ENCODE measurements around the gene MYOF. TPM values are rescaled to one million over a fixed set of nuclear protein-coding genes. Genes with fewer than 3 reads are reported as not detected.
A peak's percentile ranks its signal among the peaks of the same experiment; 100 is the strongest.

Gene MYOF
- total RNA-seq, 1 experiment from 2014 or later = 376 TPM

DNA sequence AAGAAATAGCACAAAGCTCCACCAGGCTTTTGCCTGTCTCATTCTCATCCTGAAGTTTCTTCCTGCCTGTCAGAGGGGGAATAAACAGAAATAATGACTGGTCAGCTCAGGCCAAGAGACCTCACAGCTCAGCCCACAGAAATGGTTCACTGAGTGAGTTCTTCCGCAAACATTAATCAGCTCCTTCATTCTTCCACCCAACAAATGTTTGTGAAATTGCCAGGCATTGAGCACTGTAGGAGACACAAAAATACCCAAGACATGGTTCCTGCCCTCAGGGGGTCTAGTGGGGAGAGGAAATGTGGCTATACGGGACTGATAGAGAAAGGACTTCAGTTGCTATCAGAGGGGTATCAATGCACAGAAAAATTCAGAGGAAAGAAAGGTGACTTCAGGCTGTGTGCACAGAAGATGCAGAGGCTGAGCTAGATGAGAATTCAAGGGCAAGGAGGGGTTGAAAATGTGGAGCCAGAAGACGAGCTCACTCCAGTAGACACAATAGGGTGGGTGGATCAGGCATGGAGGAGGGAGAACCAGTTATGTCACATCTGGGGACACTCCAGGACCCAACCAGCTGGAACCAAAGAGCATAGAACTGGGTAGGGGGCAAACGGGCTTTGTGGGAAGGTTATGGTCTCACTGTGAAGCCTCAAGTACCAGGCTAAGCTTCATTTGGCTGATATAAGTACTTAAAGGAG is 20.9 kb downstream of the MYOF start:
- Histone ChIP-seq H3K4me3 (ENCODE audit: low read depth in 2 of 2, low read length in 2 of 2) (no peak overlapping the region; a peak in 1 of 4 replicates), H3K4me1 (ENCODE audit: control insufficient read depth, insufficient read depth, low read length) (peaks cover 94% of the 10 kb centered on the region), H3K27ac (ENCODE audit: low read length) (peak overlapping the region; percentile 100), H3K9me3 (ENCODE audit: control insufficient read depth, insufficient read depth, low read depth, low read length) (no peaks in the 10 kb centered on the region), H3K36me3 (ENCODE audit: control insufficient read depth, insufficient read depth, low read length) (peaks cover 5% of the 10 kb centered on the region), H3K27me3 (ENCODE audit: control insufficient read depth, insufficient read depth, low read length) (no peaks in the 10 kb centered on the region)
- in situ Hi-C loops (cut with HindIII; ENCODE audit: low pct_unique_long_range_greater_than_20kb, low sequenced_read_pairs) = no loop called here
- ChIA-PET CTCF (interaction anchor here (0.6 to 1.2 kb wide), 2 partner anchors 19 to 85 kb away, joined by 3 to 10 read pairs; no protein-coding TSS in a partner anchor), POLR2A (interaction anchor here (0.7 to 2.1 kb wide), 6 partner anchors 15 to 93 kb away, joined by 3 to 8 read pairs (median 4); partner anchors contain the start of gene MYOF)
- no TSS peak for BruUV-seq (replicated peaks)
- no peak for ATAC-seq
- TF ChIP-seq, protein P1, sequence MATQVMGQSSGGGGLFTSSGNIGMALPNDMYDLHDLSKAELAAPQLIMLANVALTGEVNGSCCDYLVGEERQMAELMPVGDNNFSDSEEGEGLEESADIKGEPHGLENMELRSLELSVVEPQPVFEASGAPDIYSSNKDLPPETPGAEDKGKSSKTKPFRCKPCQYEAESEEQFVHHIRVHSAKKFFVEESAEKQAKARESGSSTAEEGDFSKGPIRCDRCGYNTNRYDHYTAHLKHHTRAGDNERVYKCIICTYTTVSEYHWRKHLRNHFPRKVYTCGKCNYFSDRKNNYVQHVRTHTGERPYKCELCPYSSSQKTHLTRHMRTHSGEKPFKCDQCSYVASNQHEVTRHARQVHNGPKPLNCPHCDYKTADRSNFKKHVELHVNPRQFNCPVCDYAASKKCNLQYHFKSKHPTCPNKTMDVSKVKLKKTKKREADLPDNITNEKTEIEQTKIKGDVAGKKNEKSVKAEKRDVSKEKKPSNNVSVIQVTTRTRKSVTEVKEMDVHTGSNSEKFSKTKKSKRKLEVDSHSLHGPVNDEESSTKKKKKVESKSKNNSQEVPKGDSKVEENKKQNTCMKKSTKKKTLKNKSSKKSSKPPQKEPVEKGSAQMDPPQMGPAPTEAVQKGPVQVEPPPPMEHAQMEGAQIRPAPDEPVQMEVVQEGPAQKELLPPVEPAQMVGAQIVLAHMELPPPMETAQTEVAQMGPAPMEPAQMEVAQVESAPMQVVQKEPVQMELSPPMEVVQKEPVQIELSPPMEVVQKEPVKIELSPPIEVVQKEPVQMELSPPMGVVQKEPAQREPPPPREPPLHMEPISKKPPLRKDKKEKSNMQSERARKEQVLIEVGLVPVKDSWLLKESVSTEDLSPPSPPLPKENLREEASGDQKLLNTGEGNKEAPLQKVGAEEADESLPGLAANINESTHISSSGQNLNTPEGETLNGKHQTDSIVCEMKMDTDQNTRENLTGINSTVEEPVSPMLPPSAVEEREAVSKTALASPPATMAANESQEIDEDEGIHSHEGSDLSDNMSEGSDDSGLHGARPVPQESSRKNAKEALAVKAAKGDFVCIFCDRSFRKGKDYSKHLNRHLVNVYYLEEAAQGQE (IDR thresholded peaks at IDR 0.05; ENCODE audit: insufficient read depth in 1 of 2, low read depth in 2 of 2, low read length in 1 of 2) = no peak
- TF ChIP-seq, protein P2, sequence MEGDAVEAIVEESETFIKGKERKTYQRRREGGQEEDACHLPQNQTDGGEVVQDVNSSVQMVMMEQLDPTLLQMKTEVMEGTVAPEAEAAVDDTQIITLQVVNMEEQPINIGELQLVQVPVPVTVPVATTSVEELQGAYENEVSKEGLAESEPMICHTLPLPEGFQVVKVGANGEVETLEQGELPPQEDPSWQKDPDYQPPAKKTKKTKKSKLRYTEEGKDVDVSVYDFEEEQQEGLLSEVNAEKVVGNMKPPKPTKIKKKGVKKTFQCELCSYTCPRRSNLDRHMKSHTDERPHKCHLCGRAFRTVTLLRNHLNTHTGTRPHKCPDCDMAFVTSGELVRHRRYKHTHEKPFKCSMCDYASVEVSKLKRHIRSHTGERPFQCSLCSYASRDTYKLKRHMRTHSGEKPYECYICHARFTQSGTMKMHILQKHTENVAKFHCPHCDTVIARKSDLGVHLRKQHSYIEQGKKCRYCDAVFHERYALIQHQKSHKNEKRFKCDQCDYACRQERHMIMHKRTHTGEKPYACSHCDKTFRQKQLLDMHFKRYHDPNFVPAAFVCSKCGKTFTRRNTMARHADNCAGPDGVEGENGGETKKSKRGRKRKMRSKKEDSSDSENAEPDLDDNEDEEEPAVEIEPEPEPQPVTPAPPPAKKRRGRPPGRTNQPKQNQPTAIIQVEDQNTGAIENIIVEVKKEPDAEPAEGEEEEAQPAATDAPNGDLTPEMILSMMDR (IDR thresholded peaks at IDR 0.05) = no peak
- TF ChIP-seq SIN3A (IDR thresholded peaks at IDR 0.05; ENCODE audit: borderline replicate concordance, insufficient read depth, low read depth, low read length) (no peak), POLR2AphosphoS5 (IDR thresholded peaks at IDR 0.05; ENCODE audit: low read depth, low read length) (peak; percentile 2; the same call in 1 of the 2 replicates), TCF7L2 (IDR thresholded peaks at IDR 0.05; ENCODE audit: low read depth, low read length) (no peak)
- intact Hi-C loops (cut with micrococcal nuclease; ENCODE audit: unreplicated experiment) = no loop called here
- no peak for DNase-seq (ENCODE audit: low read depth, low spot score)

DNA sequence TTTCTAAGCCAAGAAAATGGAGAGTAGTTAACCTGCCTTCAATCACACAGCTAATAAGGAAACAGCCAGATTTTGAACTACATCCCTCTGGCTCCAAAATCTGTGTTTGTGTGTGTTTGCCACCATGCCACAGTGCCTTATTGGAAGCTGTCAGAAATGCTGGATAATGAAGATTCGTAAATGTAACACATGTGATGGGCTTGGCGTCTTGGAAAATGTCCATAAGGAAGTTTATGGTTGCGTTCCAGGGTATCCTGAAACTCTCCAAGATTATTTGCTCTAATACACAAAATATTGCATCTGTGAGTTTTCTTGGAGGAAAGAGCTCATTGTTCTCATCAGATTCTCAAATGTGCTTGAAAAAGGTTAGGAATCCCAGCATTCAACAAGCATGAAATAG is 22.7 kb downstream of the MYOF start:
- BruUV-seq (replicated peaks) = no TSS peak
- no peak overlapping the region for H3K4me3 ChIP-seq (ENCODE audit: low read depth in 2 of 2, low read length in 2 of 2)
- ChIA-PET POLR2A (interaction anchor here (0.6 to 1.4 kb wide), 5 partner anchors 14 to 31 kb away, joined by 3 to 7 read pairs (median 3); partner anchors contain the start of gene MYOF), CTCF (no interaction called here)
- peak overlapping the region; percentile 100 for H3K27ac ChIP-seq (ENCODE audit: low read length)
- intact Hi-C loops (cut with micrococcal nuclease; ENCODE audit: unreplicated experiment) = no loop called here
- no peak for DNase-seq (ENCODE audit: low read depth, low spot score)
- TF ChIP-seq, protein P1 (IDR thresholded peaks at IDR 0.05; ENCODE audit: insufficient read depth in 1 of 2, low read depth in 2 of 2, low read length in 1 of 2) = no peak
- TF ChIP-seq SIN3A (IDR thresholded peaks at IDR 0.05; ENCODE audit: borderline replicate concordance, insufficient read depth, low read depth, low read length) (no peak), POLR2AphosphoS5 (IDR thresholded peaks at IDR 0.05; ENCODE audit: low read depth, low read length) (no peak), TCF7L2 (IDR thresholded peaks at IDR 0.05; ENCODE audit: low read depth, low read length) (no peak)
- TF ChIP-seq, protein P2 (IDR thresholded peaks at IDR 0.05) = no peak
- peaks cover 11% of the 10 kb centered on the region for H3K36me3 ChIP-seq (ENCODE audit: control insufficient read depth, insufficient read depth, low read length)
- ATAC-seq = no peak
- H3K27me3 ChIP-seq (ENCODE audit: control insufficient read depth, insufficient read depth, low read length) = no peaks in the 10 kb centered on the region
- peaks cover 82% of the 10 kb centered on the region for H3K4me1 ChIP-seq (ENCODE audit: control insufficient read depth, insufficient read depth, low read length)
- in situ Hi-C loops (cut with HindIII; ENCODE audit: low pct_unique_long_range_greater_than_20kb, low sequenced_read_pairs) = no loop called here
- no peaks in the 10 kb centered on the region for H3K9me3 ChIP-seq (ENCODE audit: control insufficient read depth, insufficient read depth, low read depth, low read length)
